ENCODE measurements around the gene SPECC1. TPM values are rescaled to one million over a fixed set of nuclear protein-coding genes. Genes with fewer than 3 reads are reported as not detected.
"Not testable (repeated sequence)": the region's sequence is repeated elsewhere in the genome, so short reads cannot be mapped to it uniquely, and the experiment has no call there.

The SPECC1 gene
- total RNA-seq, 1 experiment from 2014 or later = 55.3 TPM

GRCh38 chr17:20235747-20236146, 226.6 kb downstream of the SPECC1 start:
- Mint-ChIP-seq H3K27me3 (ENCODE audit: insufficient read depth, unreplicated experiment) (no peaks in the 10 kb centered on the region), H3K27ac (ENCODE audit: low read depth, unreplicated experiment) (no peak overlapping the region), H3K9me3 (ENCODE audit: unreplicated experiment) (no peaks in the 10 kb centered on the region), H3K4me3 (ENCODE audit: unreplicated experiment) (no peak overlapping the region), H3K4me1 (ENCODE audit: insufficient read depth, unreplicated experiment) (no peaks in the 10 kb centered on the region), H3K36me3 (ENCODE audit: insufficient read depth, unreplicated experiment) (peaks cover 38% of the 10 kb centered on the region)
- no TSS peak for BruUV-seq (replicated peaks)
- ChIA-PET POLR2A (no interaction called here), CTCF (interaction anchor here (0.5 to 2.1 kb wide), 3 partner anchors 8 to 115 kb away, joined by 3 to 12 read pairs (median 3); no protein-coding TSS in a partner anchor)
- no peak for DNase-seq (ENCODE audit: unreplicated experiment)
- TF ChIP-seq, protein P1, sequence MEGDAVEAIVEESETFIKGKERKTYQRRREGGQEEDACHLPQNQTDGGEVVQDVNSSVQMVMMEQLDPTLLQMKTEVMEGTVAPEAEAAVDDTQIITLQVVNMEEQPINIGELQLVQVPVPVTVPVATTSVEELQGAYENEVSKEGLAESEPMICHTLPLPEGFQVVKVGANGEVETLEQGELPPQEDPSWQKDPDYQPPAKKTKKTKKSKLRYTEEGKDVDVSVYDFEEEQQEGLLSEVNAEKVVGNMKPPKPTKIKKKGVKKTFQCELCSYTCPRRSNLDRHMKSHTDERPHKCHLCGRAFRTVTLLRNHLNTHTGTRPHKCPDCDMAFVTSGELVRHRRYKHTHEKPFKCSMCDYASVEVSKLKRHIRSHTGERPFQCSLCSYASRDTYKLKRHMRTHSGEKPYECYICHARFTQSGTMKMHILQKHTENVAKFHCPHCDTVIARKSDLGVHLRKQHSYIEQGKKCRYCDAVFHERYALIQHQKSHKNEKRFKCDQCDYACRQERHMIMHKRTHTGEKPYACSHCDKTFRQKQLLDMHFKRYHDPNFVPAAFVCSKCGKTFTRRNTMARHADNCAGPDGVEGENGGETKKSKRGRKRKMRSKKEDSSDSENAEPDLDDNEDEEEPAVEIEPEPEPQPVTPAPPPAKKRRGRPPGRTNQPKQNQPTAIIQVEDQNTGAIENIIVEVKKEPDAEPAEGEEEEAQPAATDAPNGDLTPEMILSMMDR (IDR thresholded peaks at IDR 0.05; ENCODE audit: unreplicated experiment) = no peak
- intact Hi-C loops (cut with micrococcal nuclease) = no loop called here

- Mint-ChIP-seq H3K9me3 (ENCODE audit: unreplicated experiment) (no peaks in the 10 kb centered on the region), H3K36me3 (ENCODE audit: insufficient read depth, unreplicated experiment) (peaks cover 34% of the 10 kb centered on the region), H3K4me3 (ENCODE audit: unreplicated experiment) (no peak overlapping the region), H3K27ac (ENCODE audit: low read depth, unreplicated experiment) (no peak overlapping the region), H3K27me3 (ENCODE audit: insufficient read depth, unreplicated experiment) (no peaks in the 10 kb centered on the region), H3K4me1 (ENCODE audit: insufficient read depth, unreplicated experiment) (no peaks in the 10 kb centered on the region)
- CTCF ChIA-PET = interaction anchor here (0.6 to 2.1 kb wide), 3 partner anchors 9 to 116 kb away, joined by 3 to 12 read pairs (median 3); no protein-coding TSS in a partner anchor
- DNase-seq (ENCODE audit: unreplicated experiment) = no peak
- POLR2A ChIA-PET = no interaction called here
- intact Hi-C loops (cut with micrococcal nuclease) = no loop called here
- TF ChIP-seq, protein P1 (IDR thresholded peaks at IDR 0.05; ENCODE audit: unreplicated experiment) = no peak
- no TSS peak for BruUV-seq (replicated peaks)
Observed at GRCh38 chr17:20236578-20237227, 227.5 kb downstream of the SPECC1 start.

GRCh38 chr17:20239776-20240175, 230.6 kb downstream of the SPECC1 start:
- H3K27ac Mint-ChIP-seq (ENCODE audit: low read depth, unreplicated experiment); H3K36me3 Mint-ChIP-seq (ENCODE audit: insufficient read depth, unreplicated experiment); H3K4me3 Mint-ChIP-seq (ENCODE audit: unreplicated experiment); H3K27me3 Mint-ChIP-seq (ENCODE audit: insufficient read depth, unreplicated experiment); BruUV-seq (replicated peaks); H3K9me3 Mint-ChIP-seq (ENCODE audit: unreplicated experiment); CTCF ChIA-PET; DNase-seq (ENCODE audit: unreplicated experiment); intact Hi-C loops (cut with micrococcal nuclease); H3K4me1 Mint-ChIP-seq (ENCODE audit: insufficient read depth, unreplicated experiment): not testable (repeated sequence)
- POLR2A ChIA-PET = interaction anchor here (0.7 kb wide), 1 partner anchor 43 kb away, joined by 4 read pairs; no protein-coding TSS in a partner anchor

- Mint-ChIP-seq H3K4me3 (ENCODE audit: unreplicated experiment) (no peak overlapping the region), H3K9me3 (ENCODE audit: unreplicated experiment) (no peaks in the 10 kb centered on the region), H3K4me1 (ENCODE audit: insufficient read depth, unreplicated experiment) (no peaks in the 10 kb centered on the region), H3K27ac (ENCODE audit: low read depth, unreplicated experiment) (no peak overlapping the region), H3K36me3 (ENCODE audit: insufficient read depth, unreplicated experiment) (peaks cover 17% of the 10 kb centered on the region), H3K27me3 (ENCODE audit: insufficient read depth, unreplicated experiment) (no peaks in the 10 kb centered on the region)
- no peak for DNase-seq (ENCODE audit: unreplicated experiment)
- ChIA-PET POLR2A (no interaction called here), CTCF (no interaction called here)
- intact Hi-C loops (cut with micrococcal nuclease) = no loop called here
- TF ChIP-seq, protein P1 (IDR thresholded peaks at IDR 0.05; ENCODE audit: unreplicated experiment) = no peak
- no TSS peak for BruUV-seq (replicated peaks)
Observed at GRCh38 chr17:20241855-20242254, 232.7 kb downstream of the SPECC1 start.
